Activated CD4-positive, alpha-beta memory T cell treated with anti-CD3 and anti-CD28 coated beads, Interleukin-2, amount 10 ng/mL, durations not matched to agents 7 days and 5 days (primary cell): ENCODE data around the gene ENG. TPM values are rescaled to one million over a fixed set of nuclear protein-coding genes. Genes with fewer than 3 reads are reported as not detected.
A peak's percentile ranks its signal among the peaks of the same experiment; 100 is the strongest.

ENCODE experiments used
- CTCF ChIA-PET: fragments of 350-600 bp; sonication (Branson Sonifier 250); formaldehyde crosslinking; loops from one replicate; lab custom pipeline; 2021; ENCODE audit warnings: antibody characterized with exemption, inconsistent platforms; lab: Charles Lee
- POLR2A ChIA-PET: fragments of 350-600 bp; sonication (Branson Sonifier 250); formaldehyde crosslinking; loops from one replicate; lab custom pipeline; 2021; ENCODE audit warnings: antibody characterized with exemption; lab: Charles Lee
- DNase-seq: peaks from one replicate; pipeline ENCODE4 v3.0.0-alpha.2; 2020
- H3K27ac Mint-ChIP-seq: one replicate; pipeline ENCODE4 v1.8.0; 2021; ENCODE audit warnings: mild to moderate bottlenecking, mixed read lengths
- H3K27me3 Mint-ChIP-seq: one replicate; pipeline ENCODE4 v1.8.0; 2021; ENCODE audit warnings: mixed read lengths
- H3K36me3 Mint-ChIP-seq: one replicate; pipeline ENCODE4 v1.8.0; 2021; ENCODE audit warnings: low read depth, mixed read lengths
- H3K4me1 Mint-ChIP-seq: one replicate; pipeline ENCODE4 v1.8.0; 2021; ENCODE audit warnings: mixed read lengths
- H3K4me3 Mint-ChIP-seq: one replicate; pipeline ENCODE4 v1.8.0; 2021; ENCODE audit warnings: mild to moderate bottlenecking, mixed read lengths
- H3K9me3 Mint-ChIP-seq: one replicate; pipeline ENCODE4 v1.8.0; 2021; ENCODE audit warnings: mixed read lengths
- total RNA-seq, 2 experiments: library from RNA; stranded (reverse); gene quantifications; one replicate each; pipeline ENCODE4 v1.2.3, GENCODE V29; 2021

ENG gene
- total RNA-seq, 2 experiments from 2014 or later = 13.1 to 14.1 TPM

GRCh38 chr9:127801955-127802575 is 52.4 kb downstream of the ENG start:
- no peaks in the 10 kb centered on the region for H3K27me3 Mint-ChIP-seq
- peaks cover 39% of the 10 kb centered on the region for H3K4me1 Mint-ChIP-seq
- no peaks in the 10 kb centered on the region for H3K9me3 Mint-ChIP-seq
- H3K36me3 Mint-ChIP-seq = peaks cover 9% of the 10 kb centered on the region
- CTCF ChIA-PET = interaction anchor here (1.1 to 2.1 kb wide), 3 partner anchors 67 to 119 kb away, joined by 4 to 10 read pairs (median 4); partner anchors contain the start of gene TOR2A
- peak overlapping the region; percentile 93 for H3K4me3 Mint-ChIP-seq
- DNase-seq = no peak
- H3K27ac Mint-ChIP-seq = peak overlapping the region; percentile 92
- POLR2A ChIA-PET = interaction anchor here (0.7 to 2.8 kb wide), 9 partner anchors 9 to 115 kb away, joined by 3 to 16 read pairs (median 4); partner anchors contain the start of genes CDK9, ENG, ST6GALNAC4 and TOR2A

- Mint-ChIP-seq H3K4me1 (peaks cover 34% of the 10 kb centered on the region), H3K4me3 (peak overlapping the region; percentile 35)
- POLR2A ChIA-PET = interaction anchor here (0.6 to 4.9 kb wide), 2 partner anchors 10 to 14 kb away, joined by 3 to 44 read pairs; partner anchors contain the start of gene CDK9
Measured at GRCh38 chr9:127796852-127797370, 57.5 kb downstream of the ENG start.

GRCh38 chr9:127796225-127796813 is 58.1 kb downstream of the ENG start:
- peaks cover 23% of the 10 kb centered on the region for H3K36me3 Mint-ChIP-seq
- ChIA-PET CTCF (interaction anchor here (0.6 to 0.9 kb wide), 2 partner anchors 9 to 264 kb away, joined by 3 to 5 read pairs; no protein-coding TSS in a partner anchor), POLR2A (interaction anchor here (0.6 to 4.9 kb wide), 3 partner anchors 9 to 66 kb away, joined by 3 to 44 read pairs (median 3); partner anchors contain the start of gene CDK9)
- no peaks in the 10 kb centered on the region for H3K27me3 Mint-ChIP-seq
- no peak for DNase-seq
- peak overlapping the region; percentile 35 for H3K4me3 Mint-ChIP-seq
- H3K4me1 Mint-ChIP-seq = peaks cover 32% of the 10 kb centered on the region
- H3K27ac Mint-ChIP-seq = peak overlapping the region; percentile 68
- H3K9me3 Mint-ChIP-seq = no peaks in the 10 kb centered on the region

More at GRCh38 chr9:127796852-127797370, 57.5 kb downstream of the ENG start:
- Mint-ChIP-seq H3K27me3 (no peaks in the 10 kb centered on the region), H3K9me3 (no peaks in the 10 kb centered on the region), H3K36me3 (peaks cover 20% of the 10 kb centered on the region), H3K27ac (peak overlapping the region; percentile 68)
- no peak for DNase-seq
- CTCF ChIA-PET = interaction anchor here (0.6 to 1.3 kb wide), 4 partner anchors 8 to 264 kb away, joined by 3 to 5 read pairs (median 4); no protein-coding TSS in a partner anchor

GRCh38 chr9:127794001-127794791 is 60.3 kb downstream of the ENG start:
- CTCF ChIA-PET = interaction anchor here (1.3 to 1.7 kb wide), 2 partner anchors 59 kb away, joined by 3 to 6 read pairs; partner anchors contain the start of gene TOR2A
- POLR2A ChIA-PET = interaction anchor here (1.3 to 4.9 kb wide), 2 partner anchors 7 to 14 kb away, joined by 3 to 44 read pairs; partner anchors contain the start of gene CDK9
- no peak for DNase-seq
- no peak overlapping the region for H3K4me3 Mint-ChIP-seq
- H3K4me1 Mint-ChIP-seq = peaks cover 40% of the 10 kb centered on the region
- H3K36me3 Mint-ChIP-seq = peaks cover 42% of the 10 kb centered on the region
- no peak overlapping the region for H3K27ac Mint-ChIP-seq
- no peaks in the 10 kb centered on the region for H3K27me3 Mint-ChIP-seq
- no peaks in the 10 kb centered on the region for H3K9me3 Mint-ChIP-seq

GRCh38 chr9:127793093-127793708 is 61.3 kb downstream of the ENG start:
- peaks cover 52% of the 10 kb centered on the region for H3K36me3 Mint-ChIP-seq
- no peak overlapping the region for H3K4me3 Mint-ChIP-seq
- no peaks in the 10 kb centered on the region for H3K27me3 Mint-ChIP-seq
- no peaks in the 10 kb centered on the region for H3K9me3 Mint-ChIP-seq
- DNase-seq = no peak
- CTCF ChIA-PET = interaction anchor here (1.0 to 1.8 kb wide), 6 partner anchors 10 to 128 kb away, joined by 3 to 9 read pairs (median 5); partner anchors contain the start of gene TOR2A
- H3K27ac Mint-ChIP-seq = peak overlapping the region; percentile 50
- POLR2A ChIA-PET = interaction anchor here (0.8 to 1.7 kb wide), 11 partner anchors 9 to 128 kb away, joined by 3 to 5 read pairs (median 4); partner anchors contain the start of genes FPGS, SH2D3C, ST6GALNAC4 and TOR2A
- H3K4me1 Mint-ChIP-seq = peaks cover 50% of the 10 kb centered on the region

GRCh38 chr9:127792417-127793031 is 61.9 kb downstream of the ENG start:
- Mint-ChIP-seq H3K27ac (peak overlapping the region; percentile 16), H3K27me3 (no peaks in the 10 kb centered on the region), H3K4me3 (no peak overlapping the region), H3K9me3 (no peaks in the 10 kb centered on the region), H3K36me3 (peaks cover 59% of the 10 kb centered on the region), H3K4me1 (peaks cover 52% of the 10 kb centered on the region)
- POLR2A ChIA-PET = interaction anchor here (0.6 to 1.7 kb wide), 12 partner anchors 10 to 390 kb away, joined by 3 to 5 read pairs (median 4); partner anchors contain the start of genes FPGS, SH2D3C, ST6GALNAC4 and TOR2A
- CTCF ChIA-PET = interaction anchor here (1.0 to 1.8 kb wide), 7 partner anchors 9 to 325 kb away, joined by 3 to 9 read pairs (median 4); partner anchors contain the start of gene TOR2A
- no peak for DNase-seq

- Mint-ChIP-seq H3K27ac (no peak overlapping the region), H3K36me3 (peaks cover 68% of the 10 kb centered on the region), H3K9me3 (no peaks in the 10 kb centered on the region), H3K27me3 (no peaks in the 10 kb centered on the region), H3K4me3 (no peak overlapping the region), H3K4me1 (peaks cover 49% of the 10 kb centered on the region)
- ChIA-PET POLR2A (no interaction called here), CTCF (interaction anchor here (0.7 kb wide), 1 partner anchor 70 kb away, joined by 3 read pairs; no protein-coding TSS in a partner anchor)
- no peak for DNase-seq
Measured at GRCh38 chr9:127791085-127791484, 63.4 kb downstream of the ENG start.

- no peaks in the 10 kb centered on the region for H3K9me3 Mint-ChIP-seq
- peaks cover 44% of the 10 kb centered on the region for H3K4me1 Mint-ChIP-seq
- peaks cover 68% of the 10 kb centered on the region for H3K36me3 Mint-ChIP-seq
- ChIA-PET POLR2A (interaction anchor here (1.1 kb wide), 1 partner anchor 79 kb away, joined by 4 read pairs; no protein-coding TSS in a partner anchor), CTCF (interaction anchor here (0.7 kb wide), 1 partner anchor 71 kb away, joined by 3 read pairs; no protein-coding TSS in a partner anchor)
- no peak for DNase-seq
- H3K4me3 Mint-ChIP-seq = no peak overlapping the region
- H3K27ac Mint-ChIP-seq = peak overlapping the region; percentile 51
- H3K27me3 Mint-ChIP-seq = no peaks in the 10 kb centered on the region
Measured at GRCh38 chr9:127790094-127790855, 64.2 kb downstream of the ENG start.

GRCh38 chr9:127789179-127789578 is 65.3 kb downstream of the ENG start:
- Mint-ChIP-seq H3K36me3 (peaks cover 68% of the 10 kb centered on the region), H3K27me3 (no peaks in the 10 kb centered on the region), H3K27ac (no peak overlapping the region), H3K4me3 (no peak overlapping the region), H3K9me3 (no peaks in the 10 kb centered on the region), H3K4me1 (peaks cover 50% of the 10 kb centered on the region)
- POLR2A ChIA-PET = interaction anchor here (1.1 to 4.6 kb wide), 3 partner anchors 7 to 80 kb away, joined by 4 to 44 read pairs (median 4); no protein-coding TSS in a partner anchor
- no peak for DNase-seq
- CTCF ChIA-PET = interaction anchor here (0.8 to 1.1 kb wide), 2 partner anchors 9 to 81 kb away, joined by 3 read pairs; no protein-coding TSS in a partner anchor

- ChIA-PET POLR2A (interaction anchor here (1.1 to 7.0 kb wide), 6 partner anchors 8 to 82 kb away, joined by 4 to 77 read pairs (median 9); partner anchors contain the start of gene TOR2A), CTCF (interaction anchor here (1.1 to 4.6 kb wide), 4 partner anchors 9 to 133 kb away, joined by 3 to 36 read pairs (median 13); partner anchors contain the start of gene TOR2A)
- no peaks in the 10 kb centered on the region for H3K9me3 Mint-ChIP-seq
- DNase-seq = peak; percentile 53
- peaks cover 63% of the 10 kb centered on the region for H3K36me3 Mint-ChIP-seq
- no peaks in the 10 kb centered on the region for H3K27me3 Mint-ChIP-seq
- peak overlapping the region; percentile 48 for H3K4me3 Mint-ChIP-seq
- peak overlapping the region; percentile 61 for H3K27ac Mint-ChIP-seq
- peaks cover 57% of the 10 kb centered on the region for H3K4me1 Mint-ChIP-seq
Measured at GRCh38 chr9:127788337-127789011, 66.0 kb downstream of the ENG start.
